Medulla oblongata (tissue), 1 donor: ENCODE measurements around the gene RBMY1J.
"Not testable (repeated sequence)": the region's sequence is repeated elsewhere in the genome, so short reads cannot be mapped to it uniquely, and the experiment has no call there.

Source experiments
- DNase-seq: peaks from one replicate; pipeline ENCODE4 v3.0.0-alpha.2; 2015; ENCODE audit errors: extremely low spot score

Gene RBMY1J

DNA sequence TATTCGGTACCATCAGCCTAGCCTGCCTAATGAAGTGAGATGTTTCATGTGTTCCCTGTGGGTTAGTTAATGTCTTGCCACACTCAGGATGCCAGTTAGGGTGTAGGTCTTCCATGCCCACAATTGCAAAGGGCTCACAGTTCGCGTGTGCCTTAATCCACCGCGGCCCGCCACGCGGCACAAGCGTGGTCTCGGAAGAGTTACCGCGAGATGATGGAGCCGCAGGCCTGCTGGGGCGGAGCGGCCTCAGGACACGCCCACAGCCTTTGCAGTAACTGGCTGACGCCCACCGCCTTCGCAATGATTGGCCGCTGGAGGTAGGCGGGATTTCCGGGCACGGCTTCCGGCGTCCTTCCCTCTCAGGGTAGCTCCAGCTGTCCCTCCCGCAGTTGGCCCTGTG, at the start of gene RBMY1J:
Gene RBMY1J (plus strand): TSS at position 301 of the 400 bp plus-strand sequence. CDS start 2,038 bp downstream, outside the sequence.
- not testable (repeated sequence) for DNase-seq

DNA sequence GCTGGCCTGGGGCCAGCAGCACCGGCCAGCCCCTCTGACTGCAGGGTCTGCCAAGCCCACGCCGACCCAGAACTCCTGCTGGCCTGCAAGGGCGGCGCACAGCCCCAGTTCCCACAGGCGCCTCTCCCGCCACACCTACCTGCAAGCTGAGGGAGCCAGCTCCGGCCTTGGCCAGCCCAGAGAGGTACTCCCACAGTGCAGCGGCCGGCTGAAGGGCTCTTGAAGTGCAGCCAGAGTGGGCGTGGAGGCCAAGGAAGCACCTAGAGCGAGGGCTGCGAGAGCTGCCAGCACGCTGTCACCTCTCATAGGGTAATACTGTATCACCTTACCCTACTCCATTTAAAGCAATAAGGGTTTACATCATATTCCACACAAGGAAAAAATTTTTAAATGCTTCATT, 35.8 kb upstream of the RBMY1J start:
- DNase-seq = no peak

DNA sequence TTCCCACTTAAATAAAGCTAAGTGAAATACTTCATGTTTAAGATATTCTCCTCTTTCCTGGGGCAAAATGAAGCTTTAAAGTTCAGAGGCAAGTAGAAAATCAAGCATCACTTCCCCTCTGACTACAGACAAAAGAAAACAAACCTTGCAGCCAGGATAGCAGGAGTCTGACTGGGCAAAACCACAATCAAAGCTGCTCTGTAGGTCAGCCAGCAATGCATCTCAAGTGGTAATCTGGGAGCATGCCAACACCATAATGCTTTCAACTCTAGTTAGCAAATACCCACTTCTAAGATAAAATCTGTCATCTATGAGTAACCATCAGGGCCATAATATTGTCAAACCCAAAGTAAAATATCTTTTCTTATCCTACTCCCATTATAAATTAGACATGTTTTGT, 32.6 kb upstream of the RBMY1J start:
- DNase-seq = peak; percentile 1

DNA sequence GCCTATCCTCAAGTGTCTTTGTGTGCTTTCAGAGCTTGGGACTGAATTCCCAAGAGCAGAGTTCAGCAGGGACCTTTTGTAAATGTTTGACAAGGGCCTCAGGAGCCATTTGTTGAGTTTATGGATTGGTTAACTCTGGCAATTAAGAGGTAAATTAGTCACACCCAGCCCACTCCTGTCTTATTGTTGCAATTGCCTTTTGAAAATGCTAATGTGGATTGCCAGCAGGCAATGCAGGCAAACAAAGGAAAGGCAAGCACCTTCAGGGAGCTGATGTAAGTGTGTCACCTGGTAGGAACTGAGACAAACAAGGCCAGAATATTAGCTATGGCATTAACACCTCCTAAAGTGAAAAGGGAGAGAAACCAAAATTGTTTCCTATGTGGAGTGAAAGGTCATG, 29.7 kb upstream of the RBMY1J start:
- no peak for DNase-seq

DNA sequence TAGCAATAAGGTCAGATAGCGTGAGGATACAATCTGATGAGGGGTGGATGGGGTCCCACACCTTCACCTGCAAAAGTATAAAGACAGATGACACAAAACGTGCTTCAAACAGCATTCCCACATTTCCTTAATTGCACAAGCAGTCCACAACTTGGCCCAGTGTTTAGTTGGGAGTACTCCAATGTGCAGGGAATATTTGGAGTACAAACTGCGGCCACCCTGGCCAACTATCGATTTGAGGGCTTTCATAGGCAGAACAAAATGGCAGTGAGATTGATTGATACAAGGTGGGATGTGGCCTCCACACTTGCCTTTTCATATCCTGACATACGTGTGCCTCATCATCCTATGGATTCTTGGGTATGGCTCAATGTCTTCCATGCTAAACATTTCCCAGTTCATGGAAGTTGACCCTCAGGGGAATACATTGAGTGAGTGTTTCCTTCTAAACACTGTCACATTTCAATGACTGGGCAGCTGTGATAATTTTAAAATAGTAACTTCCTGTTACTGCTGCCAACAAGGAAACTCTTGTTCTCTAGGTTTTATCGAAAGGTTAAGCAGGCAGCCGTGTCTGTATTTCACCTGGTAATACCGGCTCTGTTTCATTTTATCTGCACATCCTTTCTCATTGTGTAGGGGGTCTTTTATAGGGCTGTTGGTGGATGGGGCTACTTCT, 41.6 kb downstream of the RBMY1J start:
- not testable (repeated sequence) for DNase-seq

DNA sequence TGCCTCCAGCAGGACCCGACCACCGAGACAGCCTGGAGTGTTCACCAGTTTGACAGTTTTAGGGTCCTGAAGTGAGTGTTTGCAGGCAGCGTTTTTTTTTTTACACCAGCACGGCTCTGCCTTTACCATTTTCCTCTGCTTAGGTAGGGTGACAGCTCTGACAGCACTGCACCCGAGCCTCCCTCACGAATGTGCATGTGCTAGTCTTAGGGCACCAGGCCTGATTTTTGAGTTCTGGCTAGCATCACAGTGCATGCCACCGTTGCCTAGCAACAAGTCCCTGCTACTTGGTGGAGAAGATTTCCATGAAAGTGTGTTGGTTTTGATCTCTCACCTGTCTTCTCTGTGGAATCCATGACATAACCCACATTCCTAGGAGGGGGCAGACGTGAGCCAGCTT, 52.3 kb downstream of the RBMY1J start:
- not testable (repeated sequence) for DNase-seq

DNA sequence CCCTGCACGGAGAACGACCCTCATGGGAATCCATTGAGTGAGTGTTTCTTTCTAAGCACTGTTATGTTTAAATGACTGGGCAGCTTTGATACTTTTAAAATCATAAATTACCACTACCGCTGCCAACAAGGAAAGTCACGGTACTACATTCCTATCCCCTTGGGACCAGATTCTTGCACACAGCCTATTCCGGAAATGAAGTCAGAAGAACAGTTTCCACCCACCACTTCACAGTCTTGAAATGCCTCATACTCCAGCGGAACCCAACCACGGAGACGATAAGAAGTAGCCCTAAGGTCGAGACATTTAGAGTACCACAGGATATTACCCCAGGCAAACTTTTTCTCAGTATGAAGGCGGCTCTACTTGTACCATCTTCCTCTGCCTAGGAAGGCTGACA, 58.8 kb downstream of the RBMY1J start:
- not testable (repeated sequence) for DNase-seq
